Measurements from ENCODE around the gene TLR6. TPM values are rescaled to one million over a fixed set of nuclear protein-coding genes. Genes with fewer than 3 reads are reported as not detected.

TLR6 gene
- polyA plus RNA-seq, 1 experiment: 3.7 TPM

- Histone ChIP-seq H3K27me3 (ENCODE audit: control insufficient read depth, insufficient read depth, low read length) (no peaks in the 10 kb centered on the region), H3K27ac (ENCODE audit: low read depth, low read length) (no peak overlapping the region), H3K9me3 (ENCODE audit: control insufficient read depth, insufficient read depth, low read length) (peaks cover 3% of the 10 kb centered on the region), H3K4me3 (ENCODE audit: low read depth, low read length) (no peak overlapping the region)
- TF ChIP-seq CTCF (IDR thresholded peaks at IDR 0.05; ENCODE audit: low read depth, low read length): no peak
- no peak for DNase-seq (ENCODE audit: low read depth, low spot score)
- POLR2A ChIA-PET: no interaction called here
- CTCF ChIA-PET: no interaction called here
Measured at GRCh38 chr4:38837849-38838248, 18.8 kb downstream of the TLR6 start.

GRCh38 chr4:38837334-38837733, 19.3 kb downstream of the TLR6 start:
- H3K27ac ChIP-seq (ENCODE audit: low read depth, low read length): no peak overlapping the region
- ChIA-PET CTCF (interaction anchor here (1.0 to 1.1 kb wide), 2 partner anchors 32 to 78 kb away, joined by 3 to 4 read pairs; partner anchors contain the start of gene TLR1), POLR2A (no interaction called here)
- peaks cover 8% of the 10 kb centered on the region for H3K9me3 ChIP-seq (ENCODE audit: control insufficient read depth, insufficient read depth, low read length)
- no peaks in the 10 kb centered on the region for H3K27me3 ChIP-seq (ENCODE audit: control insufficient read depth, insufficient read depth, low read length)
- no peak for DNase-seq (ENCODE audit: low read depth, low spot score)
- no peak overlapping the region for H3K4me3 ChIP-seq (ENCODE audit: low read depth, low read length)
- TF ChIP-seq CTCF (IDR thresholded peaks at IDR 0.05; ENCODE audit: low read depth, low read length): no peak

- H3K9me3 ChIP-seq (ENCODE audit: control insufficient read depth, insufficient read depth, low read length): peaks cover 9% of the 10 kb centered on the region
- DNase-seq (ENCODE audit: low read depth, low spot score): no peak
- no peak overlapping the region for H3K4me3 ChIP-seq (ENCODE audit: low read depth, low read length)
- H3K27ac ChIP-seq (ENCODE audit: low read depth, low read length): no peak overlapping the region
- no peaks in the 10 kb centered on the region for H3K27me3 ChIP-seq (ENCODE audit: control insufficient read depth, insufficient read depth, low read length)
- TF ChIP-seq CTCF (IDR thresholded peaks at IDR 0.05; ENCODE audit: low read depth, low read length): no peak
- CTCF ChIA-PET: interaction anchor here (0.6 to 1.4 kb wide), 7 partner anchors 21 to 736 kb away, joined by 3 to 6 read pairs (median 4); partner anchors contain the start of gene TLR10
- POLR2A ChIA-PET: no interaction called here
Measured at GRCh38 chr4:38834570-38834969, 22.0 kb downstream of the TLR6 start.

- Histone ChIP-seq H3K9me3 (ENCODE audit: control insufficient read depth, insufficient read depth, low read length) (peaks cover 9% of the 10 kb centered on the region), H3K4me3 (ENCODE audit: low read depth, low read length) (no peak overlapping the region), H3K27ac (ENCODE audit: low read depth, low read length) (no peak overlapping the region), H3K27me3 (ENCODE audit: control insufficient read depth, insufficient read depth, low read length) (no peaks in the 10 kb centered on the region)
- POLR2A ChIA-PET: no interaction called here
- no peak for DNase-seq (ENCODE audit: low read depth, low spot score)
- CTCF ChIA-PET: interaction anchor here (1.4 to 1.9 kb wide), 2 partner anchors 28 to 73 kb away, joined by 4 to 5 read pairs; no protein-coding TSS in a partner anchor
- TF ChIP-seq CTCF (IDR thresholded peaks at IDR 0.05; ENCODE audit: low read depth, low read length): no peak
Measured at GRCh38 chr4:38832624-38833528, 23.7 kb downstream of the TLR6 start.

GRCh38 chr4:38832206-38832605, 24.4 kb downstream of the TLR6 start:
- POLR2A ChIA-PET: interaction anchor here (1.1 kb wide), 1 partner anchor 37 kb away, joined by 3 read pairs; no protein-coding TSS in a partner anchor
- CTCF ChIA-PET: interaction anchor here (1.9 kb wide), 1 partner anchor 28 kb away, joined by 5 read pairs; no protein-coding TSS in a partner anchor
- Histone ChIP-seq H3K27ac (ENCODE audit: low read depth, low read length) (no peak overlapping the region), H3K27me3 (ENCODE audit: control insufficient read depth, insufficient read depth, low read length) (no peaks in the 10 kb centered on the region), H3K4me3 (ENCODE audit: low read depth, low read length) (no peak overlapping the region), H3K9me3 (ENCODE audit: control insufficient read depth, insufficient read depth, low read length) (peaks cover 9% of the 10 kb centered on the region)
- TF ChIP-seq CTCF (IDR thresholded peaks at IDR 0.05; ENCODE audit: low read depth, low read length): no peak
- no peak for DNase-seq (ENCODE audit: low read depth, low spot score)
